ENCODE measurements around the gene TMC7. TPM values are rescaled to one million over a fixed set of nuclear protein-coding genes. Genes with fewer than 3 reads are reported as not detected.

The TMC7 gene
- total RNA-seq, 1 experiment from 2014 or later = 0.82 TPM

DNA sequence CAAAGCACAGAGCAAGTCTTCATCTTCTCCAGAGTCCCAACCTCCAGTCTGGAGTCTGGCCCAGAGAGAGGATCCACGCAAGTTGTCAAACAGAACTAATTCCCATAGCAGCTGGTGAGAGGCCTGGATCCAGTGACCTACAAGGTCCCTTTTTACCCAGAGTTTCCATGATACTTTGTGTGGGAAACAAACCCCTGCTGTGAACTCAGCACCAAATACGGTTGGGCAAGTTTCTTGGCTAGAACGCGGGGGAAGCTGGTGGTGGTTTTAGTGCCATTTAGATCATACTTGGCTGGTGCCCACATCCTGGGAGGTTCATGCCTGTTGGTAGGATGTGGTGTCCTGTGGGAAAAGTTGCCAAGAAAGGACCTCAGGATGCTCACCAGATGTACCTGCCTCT, 18.1 kb downstream of the TMC7 start:
- no peak overlapping the region for H3K27ac ChIP-seq (ENCODE audit: low read depth, low read length, poor library complexity, severe bottlenecking)
- ChIA-PET CTCF (no interaction called here), POLR2A (ENCODE audit: low non-redundant PET) (no interaction called here)
- H3K9me3 ChIP-seq (ENCODE audit: low read depth, low read length, poor library complexity, severe bottlenecking) = no peaks in the 10 kb centered on the region
- H3K27me3 ChIP-seq (replicated peaks; ENCODE audit: insufficient read depth, low read depth, low read length, poor library complexity) = no peaks in the 10 kb centered on the region
- H3K36me3 ChIP-seq (ENCODE audit: insufficient read depth, low read length, poor library complexity, severe bottlenecking) = no peaks in the 10 kb centered on the region
- intact Hi-C loops (cut with micrococcal nuclease; ENCODE audit: unreplicated experiment) = no loop called here
- H3K4me3 ChIP-seq (ENCODE audit: low read depth, low read length, poor library complexity, severe bottlenecking) = no peak overlapping the region
- DNase-seq (ENCODE audit: low spot score) = peak; percentile 6
- BruUV-seq (replicated peaks) = no TSS peak
- H3K4me1 ChIP-seq (ENCODE audit: insufficient read depth, low read length, poor library complexity, severe bottlenecking) = no peaks in the 10 kb centered on the region
- TF ChIP-seq EZH2 (IDR thresholded peaks at IDR 0.05; ENCODE audit: borderline replicate concordance, low read depth, low read length, poor library complexity, severe bottlenecking) = no peak
- TF ChIP-seq, protein P1, sequence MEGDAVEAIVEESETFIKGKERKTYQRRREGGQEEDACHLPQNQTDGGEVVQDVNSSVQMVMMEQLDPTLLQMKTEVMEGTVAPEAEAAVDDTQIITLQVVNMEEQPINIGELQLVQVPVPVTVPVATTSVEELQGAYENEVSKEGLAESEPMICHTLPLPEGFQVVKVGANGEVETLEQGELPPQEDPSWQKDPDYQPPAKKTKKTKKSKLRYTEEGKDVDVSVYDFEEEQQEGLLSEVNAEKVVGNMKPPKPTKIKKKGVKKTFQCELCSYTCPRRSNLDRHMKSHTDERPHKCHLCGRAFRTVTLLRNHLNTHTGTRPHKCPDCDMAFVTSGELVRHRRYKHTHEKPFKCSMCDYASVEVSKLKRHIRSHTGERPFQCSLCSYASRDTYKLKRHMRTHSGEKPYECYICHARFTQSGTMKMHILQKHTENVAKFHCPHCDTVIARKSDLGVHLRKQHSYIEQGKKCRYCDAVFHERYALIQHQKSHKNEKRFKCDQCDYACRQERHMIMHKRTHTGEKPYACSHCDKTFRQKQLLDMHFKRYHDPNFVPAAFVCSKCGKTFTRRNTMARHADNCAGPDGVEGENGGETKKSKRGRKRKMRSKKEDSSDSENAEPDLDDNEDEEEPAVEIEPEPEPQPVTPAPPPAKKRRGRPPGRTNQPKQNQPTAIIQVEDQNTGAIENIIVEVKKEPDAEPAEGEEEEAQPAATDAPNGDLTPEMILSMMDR (conservative IDR thresholded peaks at IDR 0.05; ENCODE audit: low read depth, low read length) = no peak

DNA sequence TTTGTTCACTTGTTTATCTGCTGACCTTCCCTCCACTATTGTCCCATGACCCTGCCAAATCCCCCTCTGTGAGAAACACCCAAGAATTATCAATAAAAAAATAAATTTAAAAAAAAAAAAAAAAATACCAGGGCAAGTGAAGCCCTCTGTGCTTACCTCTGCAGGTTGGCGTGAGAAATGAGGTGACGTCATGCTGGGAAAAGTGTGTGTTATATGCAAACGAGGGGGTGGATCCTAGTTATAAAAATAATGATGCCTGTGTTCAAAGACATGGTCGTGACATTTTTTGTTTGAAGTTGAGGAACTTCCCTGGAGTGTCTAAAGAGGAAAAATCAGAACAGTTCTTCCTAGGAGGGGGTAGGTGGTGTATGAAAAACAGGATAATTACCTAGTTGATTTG, 20.2 kb downstream of the TMC7 start:
- H3K4me1 ChIP-seq (ENCODE audit: insufficient read depth, low read length, poor library complexity, severe bottlenecking) = no peaks in the 10 kb centered on the region
- no peaks in the 10 kb centered on the region for H3K9me3 ChIP-seq (ENCODE audit: low read depth, low read length, poor library complexity, severe bottlenecking)
- ChIA-PET POLR2A (ENCODE audit: low non-redundant PET) (no interaction called here), CTCF (no interaction called here)
- H3K4me3 ChIP-seq (ENCODE audit: low read depth, low read length, poor library complexity, severe bottlenecking) = no peak overlapping the region
- DNase-seq (ENCODE audit: low spot score) = no peak
- BruUV-seq (replicated peaks) = no TSS peak
- H3K27ac ChIP-seq (ENCODE audit: low read depth, low read length, poor library complexity, severe bottlenecking) = no peak overlapping the region
- H3K36me3 ChIP-seq (ENCODE audit: insufficient read depth, low read length, poor library complexity, severe bottlenecking) = no peaks in the 10 kb centered on the region
- H3K27me3 ChIP-seq (replicated peaks; ENCODE audit: insufficient read depth, low read depth, low read length, poor library complexity) = no peaks in the 10 kb centered on the region
- no peak for TF ChIP-seq EZH2 (IDR thresholded peaks at IDR 0.05; ENCODE audit: borderline replicate concordance, low read depth, low read length, poor library complexity, severe bottlenecking)
- TF ChIP-seq, protein P1 (conservative IDR thresholded peaks at IDR 0.05; ENCODE audit: low read depth, low read length) = no peak
- intact Hi-C loops (cut with micrococcal nuclease; ENCODE audit: unreplicated experiment) = no loop called here

DNA sequence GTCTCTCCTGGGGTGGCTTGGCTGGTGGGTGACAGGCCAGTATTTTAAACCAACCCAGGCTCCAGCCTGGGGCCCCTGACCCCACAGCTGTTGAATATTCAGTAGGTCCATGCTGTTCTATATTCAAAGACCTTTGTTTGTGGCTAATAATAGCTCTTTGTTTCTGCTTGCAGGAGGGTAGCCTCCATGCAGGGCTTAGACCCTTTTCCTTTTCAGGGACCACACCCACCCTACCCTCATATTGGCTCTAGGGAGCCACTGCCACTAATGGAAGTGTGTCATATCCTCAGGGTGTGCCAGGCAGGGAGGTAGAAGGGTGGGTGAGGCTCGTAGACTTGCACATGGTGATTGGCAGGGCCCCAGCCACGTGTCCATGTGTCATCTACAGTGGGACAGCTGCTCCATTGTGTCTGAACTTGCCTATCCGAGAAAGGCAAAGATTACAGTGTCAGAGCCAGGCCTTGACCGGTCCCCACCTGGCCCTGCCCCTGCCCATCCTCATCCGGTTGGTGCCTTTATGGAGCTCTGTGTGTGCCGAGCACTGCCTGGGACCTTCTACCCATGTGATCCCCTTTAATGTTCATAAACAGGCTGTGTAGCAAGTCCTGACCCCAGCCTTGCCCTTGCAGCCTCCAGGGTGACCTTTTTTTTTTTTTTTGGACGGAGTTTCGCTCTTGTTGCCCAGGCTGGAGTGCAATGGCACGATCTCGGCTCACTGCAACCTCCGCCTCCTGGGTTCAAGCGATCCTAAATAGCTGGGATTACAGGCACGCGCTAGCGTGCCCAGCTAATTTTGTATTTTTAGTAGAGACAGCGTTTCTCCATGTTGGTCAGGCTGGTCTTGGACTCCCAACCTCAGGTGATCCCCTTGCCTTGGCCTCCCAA, 22.1 kb downstream of the TMC7 start:
- Histone ChIP-seq H3K36me3 (ENCODE audit: insufficient read depth, low read length, poor library complexity, severe bottlenecking) (no peaks in the 10 kb centered on the region), H3K27ac (ENCODE audit: low read depth, low read length, poor library complexity, severe bottlenecking) (no peak overlapping the region), H3K4me1 (ENCODE audit: insufficient read depth, low read length, poor library complexity, severe bottlenecking) (no peaks in the 10 kb centered on the region), H3K9me3 (ENCODE audit: low read depth, low read length, poor library complexity, severe bottlenecking) (peaks cover 5% of the 10 kb centered on the region), H3K27me3 (replicated peaks; ENCODE audit: insufficient read depth, low read depth, low read length, poor library complexity) (no peaks in the 10 kb centered on the region), H3K4me3 (ENCODE audit: low read depth, low read length, poor library complexity, severe bottlenecking) (no peak overlapping the region)
- POLR2A ChIA-PET (ENCODE audit: low non-redundant PET) = no interaction called here
- peak; percentile 6 for DNase-seq (ENCODE audit: low spot score)
- TF ChIP-seq EZH2 (IDR thresholded peaks at IDR 0.05; ENCODE audit: borderline replicate concordance, low read depth, low read length, poor library complexity, severe bottlenecking) = no peak
- TF ChIP-seq, protein P1 (conservative IDR thresholded peaks at IDR 0.05; ENCODE audit: low read depth, low read length) = no peak
- intact Hi-C loops (cut with micrococcal nuclease; ENCODE audit: unreplicated experiment) = no loop called here
- CTCF ChIA-PET = no interaction called here
- BruUV-seq (replicated peaks) = no TSS peak

Measured in A673 (cell line).